ENCODE data around the gene RAVER1.

RAVER1 gene

DNA sequence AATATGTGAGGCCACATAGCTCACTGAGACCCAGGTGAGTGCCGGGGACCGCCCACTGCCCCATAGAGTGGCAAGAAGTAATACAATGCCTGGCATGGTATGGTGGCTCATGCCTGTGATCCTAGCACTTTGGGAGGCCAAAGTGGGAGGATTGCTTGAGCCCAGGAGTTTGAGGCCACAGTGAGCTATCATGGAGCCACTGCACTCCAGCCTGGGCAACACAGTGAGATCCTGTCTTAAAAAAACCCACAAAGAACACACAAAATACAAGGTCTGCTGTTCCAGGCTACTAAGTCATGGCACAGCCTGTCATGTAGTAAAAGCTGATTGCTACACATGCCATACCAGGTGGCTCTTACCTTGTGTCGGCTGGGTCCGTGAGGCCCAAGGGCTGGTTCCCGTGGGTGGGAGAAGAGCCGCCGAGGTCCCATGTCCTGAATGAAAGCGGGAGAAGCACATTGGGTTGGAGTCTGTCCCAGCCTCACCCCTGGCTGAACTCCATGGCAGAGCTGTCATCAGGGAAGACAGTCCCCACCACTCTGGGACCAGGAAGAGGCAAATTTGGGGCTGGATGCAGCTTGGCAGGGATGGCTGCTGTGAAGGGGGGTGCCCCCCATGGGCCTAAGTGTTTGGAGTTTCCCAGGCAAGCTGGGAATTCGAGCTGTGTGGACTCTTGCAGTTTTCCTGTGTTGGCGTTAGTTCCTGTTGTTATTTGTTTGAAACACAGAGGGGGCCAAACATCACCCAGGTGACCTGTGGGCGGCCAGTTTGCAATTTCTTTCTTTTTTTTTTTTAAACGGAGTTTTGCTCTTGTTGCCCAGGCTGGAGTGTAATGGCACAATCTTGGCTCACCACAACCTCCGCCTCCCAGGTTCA is 14.3 kb downstream of the RAVER1 start:
- in situ Hi-C loops (cut with MboI; ENCODE audit: low sequenced_read_pairs), result no loop called here

DNA sequence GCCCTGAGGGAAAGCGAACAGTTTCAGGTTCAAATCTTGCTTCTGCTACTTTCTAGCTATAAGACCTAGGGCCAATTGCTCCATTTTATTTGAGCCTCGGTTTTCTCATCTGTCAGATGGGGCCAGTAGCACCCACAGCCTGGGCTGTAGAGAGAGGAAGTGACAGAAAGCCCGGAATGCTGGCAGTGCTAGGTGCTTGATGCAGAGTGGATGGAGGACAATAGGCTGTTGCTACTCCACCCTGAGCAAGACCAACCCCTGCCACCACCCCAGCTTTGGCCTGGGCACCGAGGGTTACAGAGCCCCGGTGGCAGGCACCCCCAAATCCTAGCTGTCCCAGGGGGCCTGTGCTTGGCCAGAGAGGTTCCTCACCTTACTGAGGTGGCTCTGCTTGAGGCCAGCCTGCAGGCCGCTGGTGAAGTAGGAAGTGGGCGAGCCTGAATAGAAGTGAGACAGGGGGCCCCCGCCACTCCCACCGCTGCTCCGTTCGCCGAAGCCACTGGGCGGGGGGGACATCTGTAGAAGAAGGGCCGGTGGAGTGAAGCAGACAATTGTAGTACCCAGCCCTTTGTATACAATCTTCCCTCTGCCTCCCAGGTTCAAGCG is 15.4 kb downstream of the RAVER1 start:
- in situ Hi-C loops (cut with MboI; ENCODE audit: low sequenced_read_pairs), result no loop called here

DNA sequence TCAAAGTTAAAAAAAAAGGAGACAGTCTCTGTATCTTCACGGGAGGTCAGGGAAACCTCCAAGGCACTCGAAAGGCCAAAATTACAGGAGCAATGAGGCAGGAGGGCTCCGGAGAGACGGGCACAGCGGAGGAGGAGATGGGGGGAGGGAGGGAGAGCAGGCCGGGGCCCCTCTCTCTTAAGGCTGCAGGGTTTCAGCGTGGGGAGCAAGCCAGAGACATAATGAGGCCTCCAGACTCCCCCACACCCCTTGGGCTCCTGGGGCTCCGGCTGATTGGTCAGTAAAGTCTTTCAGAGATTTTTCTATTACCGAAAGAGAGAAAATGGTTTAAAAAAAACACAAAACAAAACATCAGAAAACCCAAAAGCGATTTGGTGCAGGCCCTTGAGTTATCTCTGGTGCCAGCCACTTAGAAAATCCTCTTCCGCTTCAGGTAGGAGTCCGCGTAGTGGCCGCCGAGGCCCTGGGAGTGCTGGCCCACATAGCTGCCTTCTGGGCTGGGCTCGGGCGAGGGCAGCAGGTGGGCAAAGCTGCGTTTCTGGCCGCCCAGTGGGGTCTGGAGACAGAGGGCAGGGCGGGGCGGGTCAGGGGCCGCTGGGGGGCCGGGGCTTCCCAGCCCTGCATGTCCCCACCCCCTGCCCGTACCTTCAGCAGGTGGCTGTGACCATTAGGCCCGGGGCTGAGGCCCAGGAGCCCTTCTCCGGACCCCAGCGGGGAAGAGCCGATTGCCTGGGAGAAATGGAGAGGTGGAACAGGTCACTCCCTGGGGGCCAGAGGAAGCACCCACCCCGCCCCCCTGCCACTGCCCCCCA is 16.1 kb downstream of the RAVER1 start:
- in situ Hi-C loops (cut with MboI; ENCODE audit: low sequenced_read_pairs), result no loop called here

DNA sequence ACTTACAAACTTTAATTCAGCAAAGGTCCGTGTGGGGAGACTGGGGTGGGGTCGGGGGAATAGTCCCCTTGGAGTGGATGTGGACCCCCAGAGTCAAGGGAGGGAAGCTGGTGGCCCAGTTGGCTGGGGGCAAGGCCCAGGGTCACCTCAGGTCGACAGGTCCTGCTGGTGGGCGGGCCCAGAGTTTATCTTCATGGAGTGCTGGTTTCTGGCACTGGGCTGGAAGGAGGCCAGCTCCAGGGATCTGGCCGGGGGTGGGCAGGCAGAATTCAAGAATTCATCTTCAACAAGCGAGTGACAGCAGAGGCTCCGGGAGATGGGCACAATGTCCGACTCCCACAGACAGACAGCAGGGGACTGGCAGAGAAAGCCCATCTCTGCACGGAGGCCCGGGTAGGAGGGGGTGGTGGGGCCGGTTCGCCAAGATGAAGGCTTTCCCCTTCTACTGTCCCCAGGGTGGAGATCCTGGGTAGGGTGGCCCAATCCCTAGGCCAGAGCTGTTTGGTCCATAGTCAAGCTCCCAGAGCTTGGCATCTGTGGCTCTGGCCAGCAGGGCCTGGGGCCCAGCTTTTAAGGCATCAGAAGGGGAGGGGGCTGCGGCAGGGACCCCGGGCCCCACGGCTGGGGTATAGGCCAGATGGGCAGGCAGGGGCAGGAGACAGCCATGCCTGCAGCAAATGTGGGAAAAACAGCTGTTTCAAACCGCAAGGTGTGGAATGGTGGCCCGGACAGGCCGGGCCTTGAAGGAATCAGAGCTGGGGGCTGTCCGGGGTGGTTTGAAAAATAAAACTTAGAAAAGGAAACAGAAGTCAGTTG is 16.9 kb downstream of the RAVER1 start:
- in situ Hi-C loops (cut with MboI; ENCODE audit: low sequenced_read_pairs), result no loop called here

DNA sequence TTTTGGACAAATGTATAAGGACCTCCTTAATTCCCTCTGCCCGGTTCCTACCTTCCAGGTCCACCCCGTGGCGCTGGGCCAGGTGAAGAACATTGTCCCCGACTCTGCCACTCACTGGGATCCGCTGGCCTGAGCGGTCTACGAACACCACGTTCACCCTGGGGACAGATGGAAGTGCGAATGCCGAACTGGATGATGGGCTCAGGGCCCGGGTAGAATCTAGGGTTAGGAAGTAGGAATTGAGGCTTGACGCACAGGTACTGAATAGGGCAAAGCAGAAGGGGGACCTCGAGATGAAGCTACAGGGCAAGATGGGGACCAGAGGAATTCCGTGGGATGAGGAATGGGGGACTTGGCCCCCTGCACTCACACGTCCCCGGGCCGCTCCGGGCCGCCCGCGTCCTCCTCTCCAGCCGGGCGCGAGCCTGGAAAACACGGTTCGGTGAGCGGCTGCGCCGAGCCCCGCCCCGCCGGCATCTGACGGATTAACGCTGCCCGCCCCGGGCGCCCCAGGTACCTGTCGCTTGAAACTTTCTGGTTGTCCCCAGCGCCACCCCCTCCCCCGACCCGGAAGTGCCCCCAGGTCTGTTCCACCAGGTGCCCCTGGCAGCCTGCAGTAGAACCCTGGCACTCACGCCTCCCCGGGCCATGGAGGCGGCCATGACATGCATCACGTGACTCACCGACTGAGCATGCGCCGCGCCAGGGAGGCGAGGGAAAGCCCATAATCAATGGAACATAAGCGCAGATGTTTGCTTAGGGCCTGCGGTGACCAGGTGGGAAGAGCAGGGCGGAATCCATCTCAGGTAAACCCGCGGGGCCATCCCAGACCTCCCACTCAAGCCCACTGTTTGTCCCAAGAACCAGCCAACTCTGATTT is 17.8 kb downstream of the RAVER1 start, which contains the start of gene FDX2:
FDX2 (minus strand) TSS at position 681 of the 880 bp plus-strand sequence; CDS start at position 662, 19 bp downstream.
- in situ Hi-C loops (cut with MboI; ENCODE audit: low sequenced_read_pairs), result no loop called here

DNA sequence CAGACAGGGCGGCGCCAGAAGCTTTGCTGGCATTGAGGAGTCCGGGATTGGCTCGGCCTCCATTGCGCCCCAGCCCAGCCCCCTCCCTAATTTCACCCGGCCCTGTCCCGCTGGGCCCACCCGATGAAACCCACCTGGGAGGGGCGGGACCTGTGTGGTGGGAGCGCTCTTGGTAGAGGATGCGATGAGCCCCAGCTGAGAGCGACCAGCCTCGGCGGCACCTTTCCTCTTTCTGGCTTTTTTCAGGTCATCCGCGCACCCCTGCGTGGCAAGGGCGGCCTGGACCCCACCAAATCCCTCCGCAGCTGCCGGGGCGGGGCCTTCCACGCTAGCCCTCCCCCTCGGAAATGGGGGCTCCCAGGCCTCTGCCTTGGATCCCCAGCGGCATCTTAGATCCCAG is 23.9 kb downstream of the RAVER1 start, which contains the start of gene ZGLP1:
ZGLP1 (minus strand) TSS at position 393 of the 400 bp plus-strand sequence.
- in situ Hi-C loops (cut with MboI; ENCODE audit: low sequenced_read_pairs), result no loop called here

DNA sequence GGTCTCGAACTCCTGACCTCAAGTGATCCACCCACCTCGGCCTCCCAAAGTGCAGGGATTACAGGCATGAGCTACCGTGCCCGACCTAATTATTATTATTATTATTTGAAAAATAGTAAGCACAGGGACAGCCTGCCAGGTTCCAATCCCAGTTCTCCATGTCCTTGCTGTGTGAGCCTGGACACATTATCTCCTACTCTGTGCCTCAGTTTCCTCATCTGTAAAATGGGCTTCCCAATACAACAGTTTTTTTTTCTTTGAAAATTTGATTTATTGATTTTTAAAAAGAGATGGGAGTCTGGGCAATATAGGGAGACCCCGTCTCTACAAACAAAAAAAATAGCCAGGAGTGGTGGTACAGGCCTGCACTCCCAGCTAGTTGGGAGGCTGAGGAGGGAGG is 27.0 kb downstream of the RAVER1 start:
- in situ Hi-C loops (cut with MboI; ENCODE audit: low sequenced_read_pairs), result no loop called here

DNA sequence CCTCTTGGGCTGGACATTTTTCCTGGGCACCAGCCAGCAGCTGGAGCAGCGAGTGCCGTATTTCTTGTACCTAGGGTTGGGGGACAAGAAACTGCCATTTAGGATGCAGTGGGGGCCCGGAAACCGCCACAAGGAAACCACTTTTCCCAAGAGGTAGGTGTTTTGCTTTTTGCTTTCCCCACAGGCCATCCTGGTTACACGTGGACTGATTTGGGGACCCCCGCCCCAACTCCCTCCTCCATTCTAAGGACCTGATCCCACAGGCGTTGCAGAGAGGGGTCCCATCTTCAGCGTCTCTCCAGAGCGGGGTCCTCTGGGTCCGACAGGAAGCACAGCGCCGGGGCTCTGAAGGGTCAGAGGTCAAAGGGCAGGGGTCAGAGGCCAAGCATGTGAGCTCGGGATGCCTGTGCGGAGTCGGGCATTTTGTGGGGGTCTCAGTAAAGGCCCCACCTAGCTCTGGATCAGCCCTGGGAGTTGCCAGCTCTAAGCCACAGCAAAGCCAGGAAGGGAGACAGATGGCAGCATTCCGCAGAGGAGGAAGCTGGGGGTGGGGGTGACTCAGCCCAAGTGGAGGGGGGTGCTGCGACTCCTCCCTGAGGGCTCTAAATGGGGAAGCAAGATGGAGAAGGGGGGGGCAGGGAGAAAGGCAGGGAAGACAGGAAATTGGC is 28.1 kb downstream of the RAVER1 start:
- in situ Hi-C loops (cut with MboI; ENCODE audit: low sequenced_read_pairs), result no loop called here

DNA sequence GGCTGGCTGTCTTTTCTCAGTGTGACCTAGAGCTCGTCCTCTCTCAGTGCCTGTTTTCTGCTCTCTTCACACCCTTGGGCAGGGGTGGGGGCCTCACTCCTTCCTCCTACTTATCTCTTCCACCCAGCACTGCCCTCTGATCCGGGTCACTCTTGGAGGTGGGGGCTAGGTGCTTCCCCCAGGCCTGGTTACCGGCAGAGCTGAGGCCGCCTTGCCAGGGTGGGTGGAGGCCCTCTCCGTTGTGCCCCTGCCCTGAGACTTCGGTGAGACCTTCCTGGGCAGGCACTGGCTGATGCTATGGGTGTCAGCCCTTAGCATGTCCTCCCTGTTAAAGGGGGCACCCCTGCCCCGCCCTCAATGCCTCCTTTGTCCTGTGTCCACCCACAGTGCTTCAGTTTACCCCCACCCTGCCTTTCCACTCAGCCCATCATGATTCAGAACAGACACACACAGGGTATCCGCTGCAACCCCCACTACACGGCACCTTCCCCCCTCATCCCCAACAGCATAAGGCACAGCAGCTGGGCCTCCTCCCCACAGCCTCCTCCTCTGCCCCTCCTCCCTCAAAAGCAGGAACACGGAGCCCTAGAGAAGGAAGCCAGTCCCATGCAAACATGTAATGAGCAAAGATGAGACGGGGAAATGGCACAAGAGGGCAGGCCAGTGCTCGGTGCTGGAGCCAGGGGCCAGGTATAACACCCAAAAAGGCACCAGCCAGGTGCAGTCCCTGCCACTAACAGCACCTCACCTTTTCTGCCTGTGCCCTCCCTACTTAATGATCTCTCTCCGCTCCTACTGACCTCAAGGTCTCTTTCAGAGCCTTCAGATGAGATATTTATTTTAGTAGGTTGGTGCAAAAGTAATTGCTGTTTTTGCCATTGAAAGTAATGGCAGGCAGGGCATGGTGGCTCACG is 33.5 kb downstream of the RAVER1 start:
- in situ Hi-C loops (cut with MboI; ENCODE audit: low sequenced_read_pairs), result no loop called here

DNA sequence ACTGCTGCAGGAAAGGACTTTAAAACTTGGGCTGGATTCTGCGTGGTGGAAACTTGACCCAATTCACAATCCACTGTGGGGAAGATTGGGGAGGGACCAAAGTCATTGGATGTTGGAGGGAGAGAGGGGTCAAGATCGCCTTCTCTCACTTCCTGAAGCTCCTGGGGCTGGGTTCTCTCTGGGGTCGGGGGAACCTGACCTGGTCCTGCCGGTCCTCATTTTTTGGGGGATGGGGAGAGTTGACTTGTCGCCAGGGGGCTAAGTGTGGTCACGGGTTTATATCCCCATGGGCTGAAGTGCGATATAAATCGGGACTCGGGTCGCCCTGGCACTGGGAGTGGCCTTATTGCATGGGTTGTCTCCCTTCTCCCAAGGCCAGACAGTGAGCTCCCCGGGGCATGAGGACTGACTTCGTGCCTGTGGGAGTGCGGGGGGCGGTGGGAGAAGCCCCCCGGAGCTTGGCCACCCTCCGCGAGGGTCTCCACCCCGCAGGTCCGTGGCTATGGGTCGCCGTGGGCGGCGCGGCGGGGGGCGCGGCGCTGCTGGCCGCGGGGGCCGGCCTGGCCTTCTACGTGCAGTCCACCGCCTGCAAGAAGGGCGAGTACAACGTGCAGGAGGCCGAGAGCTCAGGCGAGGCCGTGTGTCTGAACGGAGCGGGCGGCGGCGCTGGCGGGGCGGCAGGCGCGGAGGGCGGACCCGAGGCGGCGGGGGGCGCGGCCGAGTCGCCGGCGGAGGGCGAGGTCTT is 37.3 kb downstream of the RAVER1 start:
- in situ Hi-C loops (cut with MboI; ENCODE audit: low sequenced_read_pairs), result no loop called here

DNA sequence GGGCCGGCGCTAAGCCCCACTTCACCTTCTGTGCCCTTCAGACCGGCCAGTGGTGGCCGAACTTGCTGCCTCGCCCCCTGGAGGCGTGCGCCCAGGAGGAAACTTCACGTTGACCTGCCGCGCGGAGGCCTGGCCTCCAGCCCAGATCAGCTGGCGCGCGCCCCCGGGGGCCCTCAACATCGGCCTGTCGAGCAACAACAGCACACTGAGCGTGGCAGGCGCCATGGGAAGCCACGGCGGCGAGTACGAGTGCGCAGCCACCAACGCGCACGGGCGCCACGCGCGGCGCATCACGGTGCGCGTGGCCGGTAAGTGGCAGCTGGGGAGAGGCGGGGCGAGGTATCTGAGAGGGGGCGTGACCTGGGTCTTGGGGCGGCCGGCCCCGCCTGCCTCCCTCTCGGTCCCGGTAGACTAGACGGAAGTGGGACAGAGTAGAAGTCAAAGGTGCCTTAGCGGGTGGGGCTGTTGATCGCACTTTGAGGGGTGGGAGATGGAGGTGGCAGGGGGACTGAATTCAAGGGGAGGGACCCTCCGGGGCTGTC is 38.0 kb downstream of the RAVER1 start:
- in situ Hi-C loops (cut with MboI; ENCODE audit: low sequenced_read_pairs), result no loop called here

DNA sequence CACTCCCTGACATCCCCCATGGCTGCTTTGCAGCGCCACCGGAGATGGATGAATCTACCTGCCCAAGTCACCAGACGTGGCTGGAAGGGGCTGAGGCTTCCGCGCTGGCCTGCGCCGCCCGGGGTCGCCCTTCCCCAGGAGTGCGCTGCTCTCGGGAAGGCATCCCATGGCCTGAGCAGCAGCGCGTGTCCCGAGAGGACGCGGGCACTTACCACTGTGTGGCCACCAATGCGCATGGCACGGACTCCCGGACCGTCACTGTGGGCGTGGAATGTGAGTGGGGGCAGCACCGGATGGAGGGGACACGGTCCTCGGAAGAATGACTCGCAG is 39.0 kb downstream of the RAVER1 start:
- in situ Hi-C loops (cut with MboI; ENCODE audit: low sequenced_read_pairs), result no loop called here

DNA sequence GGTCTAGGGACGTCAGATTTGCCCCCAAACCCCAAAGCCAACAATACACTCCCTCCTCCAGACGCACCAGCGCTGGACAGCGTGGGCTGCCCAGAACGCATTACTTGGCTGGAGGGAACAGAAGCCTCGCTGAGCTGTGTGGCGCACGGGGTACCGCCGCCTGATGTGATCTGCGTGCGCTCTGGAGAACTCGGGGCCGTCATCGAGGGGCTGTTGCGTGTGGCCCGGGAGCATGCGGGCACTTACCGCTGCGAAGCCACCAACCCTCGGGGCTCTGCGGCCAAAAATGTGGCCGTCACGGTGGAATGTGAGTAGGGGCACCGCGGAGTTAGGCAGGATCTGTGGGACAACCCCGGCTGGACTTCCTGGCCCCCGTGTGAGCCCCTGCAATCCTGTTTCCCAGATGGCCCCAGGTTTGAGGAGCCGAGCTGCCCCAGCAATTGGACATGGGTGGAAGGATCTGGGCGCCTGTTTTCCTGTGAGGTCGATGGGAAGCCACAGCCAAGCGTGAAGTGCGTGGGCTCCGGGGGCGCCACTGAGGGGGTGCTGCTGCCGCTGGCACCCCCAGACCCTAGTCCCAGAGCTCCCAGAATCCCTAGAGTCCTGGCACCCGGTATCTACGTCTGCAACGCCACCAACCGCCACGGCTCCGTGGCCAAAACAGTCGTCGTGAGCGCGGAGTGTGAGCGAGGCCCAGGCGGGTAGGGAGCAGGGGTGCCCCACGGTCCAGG is 39.5 kb downstream of the RAVER1 start:
- in situ Hi-C loops (cut with MboI; ENCODE audit: low sequenced_read_pairs), result no loop called here

DNA sequence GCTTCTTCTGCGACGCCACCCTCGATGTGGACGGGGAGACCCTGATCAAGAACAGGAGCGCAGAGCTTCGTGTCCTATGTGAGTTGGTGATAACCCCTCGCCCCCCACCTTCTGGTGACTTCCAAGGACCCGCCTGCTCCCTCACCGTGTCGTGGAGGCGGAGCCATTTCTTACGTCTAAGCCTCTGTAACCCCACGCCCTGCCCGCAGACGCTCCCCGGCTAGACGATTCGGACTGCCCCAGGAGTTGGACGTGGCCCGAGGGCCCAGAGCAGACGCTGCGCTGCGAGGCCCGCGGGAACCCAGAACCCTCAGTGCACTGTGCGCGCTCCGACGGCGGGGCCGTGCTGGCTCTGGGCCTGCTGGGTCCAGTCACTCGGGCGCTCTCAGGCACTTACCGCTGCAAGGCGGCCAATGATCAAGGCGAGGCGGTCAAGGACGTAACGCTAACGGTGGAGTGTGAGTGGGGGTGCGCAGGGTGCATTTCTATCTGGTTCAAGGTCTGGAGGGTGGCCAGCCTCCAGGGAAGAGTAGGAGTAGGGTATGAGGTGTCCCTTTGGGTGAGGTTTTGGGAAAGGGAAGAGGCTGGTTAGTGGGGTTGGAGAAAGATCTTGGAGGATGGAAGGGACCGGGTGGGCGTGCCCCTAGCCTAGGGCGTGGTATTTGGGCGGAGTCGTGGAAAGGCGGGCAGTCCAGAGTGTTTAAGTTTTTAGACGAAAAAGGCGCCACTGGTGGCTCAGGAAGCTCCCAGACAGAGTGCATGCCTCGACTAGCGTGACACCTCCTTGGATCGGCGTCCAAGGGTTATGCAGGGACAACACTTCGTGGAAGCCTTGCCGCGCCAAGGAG is 40.3 kb downstream of the RAVER1 start:
- in situ Hi-C loops (cut with MboI; ENCODE audit: low sequenced_read_pairs), result no loop called here

DNA sequence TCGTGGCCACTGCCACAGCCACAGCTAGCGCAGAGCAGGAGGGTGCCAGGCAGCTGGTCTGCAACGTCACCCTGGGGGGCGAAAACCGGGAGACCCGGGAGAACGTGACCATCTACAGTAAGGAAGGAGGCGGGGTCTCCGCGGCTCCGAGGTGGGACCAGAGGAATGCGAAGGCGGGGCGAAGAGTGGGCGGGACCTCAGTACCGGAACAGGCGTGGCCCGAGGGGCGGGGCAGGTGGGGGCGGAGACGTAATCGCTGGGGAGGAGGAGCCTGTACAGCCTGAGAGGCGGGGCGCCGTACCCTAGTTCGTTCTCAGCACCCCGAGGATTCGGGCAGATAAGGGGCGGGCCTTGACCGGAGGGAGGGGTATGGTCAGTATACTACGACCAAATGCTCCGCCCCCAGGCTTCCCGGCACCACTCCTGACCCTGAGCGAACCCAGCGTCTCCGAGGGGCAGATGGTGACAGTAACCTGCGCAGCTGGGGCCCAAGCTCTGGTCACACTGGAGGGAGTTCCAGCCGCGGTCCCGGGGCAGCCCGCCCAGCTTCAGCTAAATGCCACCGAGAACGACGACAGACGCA is 41.0 kb downstream of the RAVER1 start:
- in situ Hi-C loops (cut with MboI; ENCODE audit: low sequenced_read_pairs), result no loop called here

All from hTERT RPE-1 (cell line).